Trophoblast cell (in vitro differentiated cells and primary cell): ENCODE measurements around the gene TSSC4.

Experiments used
- DNase-seq, 2 donors: peaks; one replicate each; pipeline ENCODE4 v3.0.0-alpha.2; 2016
- H2AFZ ChIP-seq: 2 replicates; pipeline ENCODE4 v1.6.1; 2013; ENCODE audit warnings: low read length, moderate library complexity, mild to moderate bottlenecking; ENCODE audit not compliant: insufficient read depth, poor library complexity
- H2AK5ac ChIP-seq: 2 replicates; pipeline ENCODE4 v1.6.1; 2013; ENCODE audit warnings: mild to moderate bottlenecking, low read length
- H2BK120ac ChIP-seq: 2 replicates; pipeline ENCODE4 v1.6.1; 2013; ENCODE audit warnings: low read length, mild to moderate bottlenecking, moderate library complexity; ENCODE audit not compliant: insufficient read depth, poor library complexity
- H2BK12ac ChIP-seq: 2 replicates; pipeline ENCODE4 v1.6.1; 2013; ENCODE audit warnings: mild to moderate bottlenecking, low read length, moderate library complexity
- H2BK5ac ChIP-seq: 2 replicates; pipeline ENCODE4 v1.6.1; 2013; ENCODE audit warnings: low read length, low read depth, moderate library complexity, mild to moderate bottlenecking; ENCODE audit not compliant: poor library complexity
- H3K14ac ChIP-seq: 2 replicates; pipeline ENCODE4 v1.6.1; 2013; ENCODE audit warnings: mild to moderate bottlenecking, low read length
- H3K18ac ChIP-seq: 2 replicates; pipeline ENCODE4 v1.6.1; 2013; ENCODE audit warnings: mild to moderate bottlenecking, low read length
- H3K23ac ChIP-seq: 2 replicates; pipeline ENCODE4 v1.6.1; 2013; ENCODE audit warnings: low read length
- H3K27ac ChIP-seq: 2 replicates; pipeline ENCODE4 v1.5.1; 2013; ENCODE audit warnings: low read depth, mild to moderate bottlenecking, inconsistent platforms, low read length, moderate library complexity
- H3K27me3 ChIP-seq: 2 replicates; pipeline ENCODE4 v1.6.1; 2013; ENCODE audit warnings: inconsistent platforms, mild to moderate bottlenecking, low read length, moderate library complexity; ENCODE audit not compliant: insufficient read depth
- H3K36me3 ChIP-seq, 2 experiments: 1 replicate in 1 of 2; 2 replicates in 1 of 2; pipeline ENCODE4 v1.6.1; 2013; ENCODE audit warnings: low read length in 2 of 2, mild to moderate bottlenecking in 2 of 2, moderate library complexity in 1 of 2; ENCODE audit not compliant: insufficient read depth in 2 of 2, control insufficient read depth in 1 of 2
- H3K4ac ChIP-seq: 2 replicates; pipeline ENCODE4 v1.6.1; 2013; ENCODE audit warnings: low read depth, mild to moderate bottlenecking, low read length, moderate library complexity
- H3K4me1 ChIP-seq, 2 experiments: 1 replicate in 1 of 2; 2 replicates in 1 of 2; pipeline ENCODE4 v1.6.1; 2013; ENCODE audit warnings: low read length in 2 of 2, mild to moderate bottlenecking in 2 of 2, moderate library complexity in 1 of 2; ENCODE audit not compliant: insufficient read depth in 2 of 2, control insufficient read depth in 1 of 2
- H3K4me2 ChIP-seq: 2 replicates; pipeline ENCODE4 v1.6.1; 2013; ENCODE audit warnings: inconsistent platforms, mild to moderate bottlenecking, low read length, moderate library complexity
- H3K4me3 ChIP-seq: 2 replicates; pipeline ENCODE4 v1.5.1; 2013; ENCODE audit warnings: mild to moderate bottlenecking, low read depth, low read length, inconsistent platforms
- H3K79me1 ChIP-seq: one replicate; pipeline ENCODE4 v1.6.1; 2013; ENCODE audit warnings: low read length
- H3K79me2 ChIP-seq: 2 replicates; pipeline ENCODE4 v1.6.1; 2013; ENCODE audit warnings: low read length, mild to moderate bottlenecking; ENCODE audit not compliant: control insufficient read depth, insufficient read depth, poor library complexity
- H3K9ac ChIP-seq: 2 replicates; pipeline ENCODE4 v1.6.1; 2013; ENCODE audit warnings: mild to moderate bottlenecking, low read length
- H3K9me3 ChIP-seq: 2 replicates; pipeline ENCODE4 v1.6.1; 2013; ENCODE audit warnings: low read depth, mild to moderate bottlenecking, control low read depth, inconsistent platforms, low read length; ENCODE audit not compliant: insufficient read depth
- H4K12ac ChIP-seq: 2 replicates; pipeline ENCODE4 v1.6.1; 2013; ENCODE audit warnings: low read depth, mild to moderate bottlenecking, low read length, moderate library complexity
- H4K8ac ChIP-seq: 2 replicates; pipeline ENCODE4 v1.6.1; 2013; ENCODE audit warnings: low read depth, mild to moderate bottlenecking, low read length, moderate library complexity
- H4K91ac ChIP-seq: one replicate; pipeline ENCODE4 v1.6.1; 2013; ENCODE audit warnings: low read depth, mild to moderate bottlenecking, low read length, moderate library complexity
- WGBS: extraction: QIAGEN DNeasy Blood & Tissue Kit; methylation state at CpG from one replicate; pipeline ENCODE4 v1.1.7; 2013; ENCODE audit warnings: missing lambda C conversion rate; ENCODE audit not compliant: insufficient read length, insufficient coverage; ENCODE audit errors: extremely low coverage; 5-methylcytosine and 5-hydroxymethylcytosine counted together

TSSC4 gene

GRCh38 chr11:2449548-2450320, 49.2 kb downstream of the TSSC4 start:
- H3K4me2 ChIP-seq: no peak overlapping the region
- H3K27me3 ChIP-seq: peaks cover 18% of the 10 kb centered on the region
- H2BK120ac ChIP-seq: no peak overlapping the region
- H2BK12ac ChIP-seq: no peak overlapping the region
- H4K8ac ChIP-seq: no peak overlapping the region
- H3K23ac ChIP-seq: no peak overlapping the region
- H3K18ac ChIP-seq: no peak overlapping the region
- H4K12ac ChIP-seq: no peak overlapping the region
- no peak overlapping the region for H3K4me3 ChIP-seq
- H4K91ac ChIP-seq: no peak overlapping the region
- H3K4ac ChIP-seq: no peak overlapping the region
- no peak overlapping the region for H3K14ac ChIP-seq
- no peak for DNase-seq
- no peak overlapping the region for H2BK5ac ChIP-seq
- H3K4me1 ChIP-seq: no peaks in the 10 kb centered on the region
- H3K79me1 ChIP-seq: no peaks in the 10 kb centered on the region
- H3K9me3 ChIP-seq: peaks cover 2% of the 10 kb centered on the region
- no peak overlapping the region for H3K27ac ChIP-seq
- no CpG with 5 or more reads among the region's 26 CpGs for WGBS
- H3K9ac ChIP-seq: no peak overlapping the region
- H2AFZ ChIP-seq: no peak overlapping the region
- no peaks in the 10 kb centered on the region for H3K79me2 ChIP-seq
- no peak overlapping the region for H2AK5ac ChIP-seq
- no peaks in the 10 kb centered on the region for H3K36me3 ChIP-seq

GRCh38 chr11:2450321-2451041, 49.9 kb downstream of the TSSC4 start:
- Histone ChIP-seq H3K14ac (no peak overlapping the region), H3K18ac (no peak overlapping the region), H2BK120ac (no peak overlapping the region), H3K4me2 (no peak overlapping the region), H3K23ac (no peak overlapping the region), H3K9ac (no peak overlapping the region), H4K91ac (no peak overlapping the region), H3K79me1 (no peaks in the 10 kb centered on the region), H2BK12ac (no peak overlapping the region), H4K12ac (no peak overlapping the region), H2BK5ac (no peak overlapping the region), H3K27me3 (peaks cover 11% of the 10 kb centered on the region), H3K79me2 (no peaks in the 10 kb centered on the region), H3K4me1 (no peaks in the 10 kb centered on the region), H3K36me3 (no peaks in the 10 kb centered on the region), H3K4ac (no peak overlapping the region), H3K4me3 (no peak overlapping the region), H2AK5ac (no peak overlapping the region), H3K27ac (no peak overlapping the region), H3K9me3 (no peaks in the 10 kb centered on the region), H2AFZ (no peak overlapping the region), H4K8ac (no peak overlapping the region)
- WGBS: no CpG with 5 or more reads among the region's 19 CpGs
- DNase-seq: no peak

- no CpG with 5 or more reads among the region's 15 CpGs for WGBS
- Histone ChIP-seq H2BK12ac (no peak overlapping the region), H3K14ac (no peak overlapping the region), H2BK120ac (no peak overlapping the region), H4K8ac (no peak overlapping the region), H2AFZ (no peak overlapping the region), H3K23ac (no peak overlapping the region), H3K9me3 (no peaks in the 10 kb centered on the region), H2AK5ac (no peak overlapping the region), H3K4ac (no peak overlapping the region), H4K12ac (no peak overlapping the region), H3K9ac (no peak overlapping the region), H3K36me3 (no peaks in the 10 kb centered on the region), H3K27me3 (peaks cover 4% of the 10 kb centered on the region), H3K79me1 (no peaks in the 10 kb centered on the region), H3K18ac (no peak overlapping the region), H3K27ac (no peak overlapping the region), H3K4me3 (no peak overlapping the region), H3K79me2 (no peaks in the 10 kb centered on the region), H2BK5ac (no peak overlapping the region), H3K4me2 (no peak overlapping the region), H4K91ac (no peak overlapping the region), H3K4me1 (no peaks in the 10 kb centered on the region)
- DNase-seq: no peak
Observed at GRCh38 chr11:2451336-2451735, 50.8 kb downstream of the TSSC4 start.

- H3K4ac ChIP-seq: no peak overlapping the region
- H3K4me2 ChIP-seq: no peak overlapping the region
- H2BK5ac ChIP-seq: no peak overlapping the region
- no peak overlapping the region for H3K23ac ChIP-seq
- no peaks in the 10 kb centered on the region for H3K79me1 ChIP-seq
- no peak overlapping the region for H2AK5ac ChIP-seq
- no peak overlapping the region for H3K14ac ChIP-seq
- H4K8ac ChIP-seq: no peak overlapping the region
- H3K79me2 ChIP-seq: no peaks in the 10 kb centered on the region
- H3K4me1 ChIP-seq: no peaks in the 10 kb centered on the region
- no peaks in the 10 kb centered on the region for H3K9me3 ChIP-seq
- no peak overlapping the region for H2BK120ac ChIP-seq
- H3K4me3 ChIP-seq: no peak overlapping the region
- no peak overlapping the region for H2BK12ac ChIP-seq
- no peak overlapping the region for H2AFZ ChIP-seq
- H3K18ac ChIP-seq: no peak overlapping the region
- WGBS: no CpG with 5 or more reads among the region's 6 CpGs
- H3K27ac ChIP-seq: no peak overlapping the region
- H4K91ac ChIP-seq: no peak overlapping the region
- H4K12ac ChIP-seq: no peak overlapping the region
- no peak for DNase-seq
- no peak overlapping the region for H3K9ac ChIP-seq
- H3K36me3 ChIP-seq: no peaks in the 10 kb centered on the region
- no peaks in the 10 kb centered on the region for H3K27me3 ChIP-seq
Observed at GRCh38 chr11:2451916-2452315, 51.4 kb downstream of the TSSC4 start.
